HepG2 (cell line): ENCODE measurements around the gene ADAR. TPM values are rescaled to one million over a fixed set of nuclear protein-coding genes. Genes with fewer than 3 reads are reported as not detected.

ENCODE experiments used
- IRX3 ChIP-seq: sonication (generic); formaldehyde crosslinking; IDR thresholded peaks from 2 replicates; pipeline ENCODE4 v1.8.1; 2023; ENCODE audit warnings: mild to moderate bottlenecking, low read depth, missing genetic modification reagents, borderline replicate concordance
- NFRKB ChIP-seq: fragments of 450-650 bp; IDR thresholded peaks from 2 replicates; pipeline ENCODE4 v1.6.1; 2017
- NR1H2 ChIP-seq: sonication (generic); formaldehyde crosslinking; IDR thresholded peaks from 2 replicates; pipeline ENCODE4 v1.8.1; 2022; ENCODE audit warnings: low read depth, missing genetic modification reagents, borderline replicate concordance
- NR2F1 ChIP-seq, 2 experiments: fragments of 450-650 bp in 1 of 2; formaldehyde crosslinking in 1 of 2; IDR thresholded peaks; 2 replicates each; pipeline versions ENCODE4 v1.5.0 to v1.6.1; 2016 to 2020; ENCODE audit warnings: mild to moderate bottlenecking in 1 of 2, missing compliant biosample characterization in 1 of 2, missing genetic modification reagents in 1 of 2, moderate library complexity in 1 of 2
- PRPF4 ChIP-seq: fragments of 200-400 bp; formaldehyde crosslinking; IDR thresholded peaks from 2 replicates; pipeline ENCODE4 v1.6.1; 2016; ENCODE audit warnings: low read length, low read depth; ENCODE audit not compliant: poor library complexity, severe bottlenecking
- RBM22 ChIP-seq: fragments of 200-400 bp; formaldehyde crosslinking; optimal IDR thresholded peaks from 2 replicates; pipeline ENCODE3; 2017; ENCODE audit warnings: mild to moderate bottlenecking, low read length, moderate library complexity
- RBM39 ChIP-seq: fragments of 200-400 bp; formaldehyde crosslinking; IDR thresholded peaks from one replicate; pipeline ENCODE4 v1.6.1; 2018; ENCODE audit warnings: antibody characterized with exemption, mild to moderate bottlenecking, low read depth, low read length; ENCODE audit not compliant: poor library complexity, severe bottlenecking
- SMAD1 ChIP-seq: sonication (generic); formaldehyde crosslinking; IDR thresholded peaks from 2 replicates; pipeline ENCODE4 v1.4.0; 2020; ENCODE audit warnings: missing genetic modification reagents, low read depth, mild to moderate bottlenecking, borderline replicate concordance
- ZMYM3 ChIP-seq: sonication (generic); formaldehyde crosslinking; IDR thresholded peaks from 2 replicates; pipeline ENCODE4 v1.5.1; 2020; ENCODE audit warnings: mild to moderate bottlenecking, missing genetic modification reagents
- ZNF232 ChIP-seq: sonication (generic); formaldehyde crosslinking; IDR thresholded peaks from 2 replicates; pipeline ENCODE4 v1.4.0; 2020; ENCODE audit warnings: missing genetic modification reagents, borderline replicate concordance
- ZNF292 ChIP-seq: sonication (generic); formaldehyde crosslinking; IDR thresholded peaks from 2 replicates; pipeline ENCODE4 v1.8.1; 2022; ENCODE audit warnings: mild to moderate bottlenecking, low read depth, missing genetic modification reagents, borderline replicate concordance
- ZNF296 ChIP-seq: sonication (generic); formaldehyde crosslinking; conservative IDR thresholded peaks from 2 replicates; pipeline ENCODE4 v1.5.0; 2020; ENCODE audit warnings: mild to moderate bottlenecking, missing genetic modification reagents
- ZNF549 ChIP-seq: sonication (generic); formaldehyde crosslinking; IDR thresholded peaks from 2 replicates; pipeline ENCODE4 v1.5.0; 2020; ENCODE audit warnings: missing genetic modification reagents
- ZNF761 ChIP-seq: sonication (generic); formaldehyde crosslinking; conservative IDR thresholded peaks from 2 replicates; pipeline ENCODE4 v1.4.0; 2020; ENCODE audit warnings: mild to moderate bottlenecking, missing genetic modification reagents
- ZNF775 ChIP-seq: sonication (generic); formaldehyde crosslinking; IDR thresholded peaks from 2 replicates; pipeline ENCODE4 v1.4.0; 2020; ENCODE audit warnings: missing genetic modification reagents, mild to moderate bottlenecking, moderate library complexity, borderline replicate concordance
- ZSCAN29 ChIP-seq: sonication (generic); formaldehyde crosslinking; conservative IDR thresholded peaks from 2 replicates; pipeline ENCODE4 v1.4.0; 2020; ENCODE audit warnings: mild to moderate bottlenecking, missing genetic modification reagents
- polyA plus RNA-seq, 8 experiments: library from polyadenylated mRNA; depleted of rRNA in 3 of 8; stranded (reverse) in 7 of 8; unstranded in 1 of 8; fragments of >200 nt; fragmentation: Illumina TruSeq in 4 of 8; extraction: Trizol in 4 of 8; gene quantifications; 2 replicates each; pipeline versions ENCODE4 v1.2.1 to v1.2.3, GENCODE V29; 2011 to 2016; ENCODE audit warnings: low read depth in 4 of 8, missing spikeins in 1 of 8, mixed read lengths in 1 of 8; ENCODE audit not compliant: insufficient read depth in 1 of 8
- total RNA-seq, 5 experiments: library from RNA; depleted of rRNA; stranded (reverse); fragments of >200 nt; fragmentation: Illumina TruSeq; extraction: Trizol; gene quantifications; 2 replicates each; pipeline ENCODE4 v1.2.3, GENCODE V29; 2016; ENCODE audit warnings: low read depth in 1 of 5
- TF ChIP-seq, protein P1 (sequence below): sonication (generic); formaldehyde crosslinking; IDR thresholded peaks from 2 replicates; pipeline ENCODE4 v1.5.1; 2020; ENCODE audit warnings: missing genetic modification reagents, mild to moderate bottlenecking, borderline replicate concordance
- TF ChIP-seq, protein P2 (sequence below): IDR thresholded peaks from 2 replicates; pipeline ENCODE4 v1.6.1; 2012; ENCODE audit warnings: inconsistent platforms
- TF ChIP-seq, protein P3 (sequence below): IDR thresholded peaks from 2 replicates; pipeline ENCODE4 v1.6.1; 2016; ENCODE audit warnings: mild to moderate bottlenecking, missing biosample characterization, missing genetic modification reagents
- TF ChIP-seq, protein P4 (sequence below): sonication (generic); formaldehyde crosslinking; IDR thresholded peaks from 2 replicates; pipeline ENCODE4 v1.4.0; 2020; ENCODE audit warnings: missing genetic modification reagents, borderline replicate concordance

Gene ADAR
- total and polyA plus RNA-seq, 2 of the 13 experiments (the other 11 are each of a cell fraction or from before 2014, with no cell fraction given): 70.8 to 86.2 TPM

DNA sequence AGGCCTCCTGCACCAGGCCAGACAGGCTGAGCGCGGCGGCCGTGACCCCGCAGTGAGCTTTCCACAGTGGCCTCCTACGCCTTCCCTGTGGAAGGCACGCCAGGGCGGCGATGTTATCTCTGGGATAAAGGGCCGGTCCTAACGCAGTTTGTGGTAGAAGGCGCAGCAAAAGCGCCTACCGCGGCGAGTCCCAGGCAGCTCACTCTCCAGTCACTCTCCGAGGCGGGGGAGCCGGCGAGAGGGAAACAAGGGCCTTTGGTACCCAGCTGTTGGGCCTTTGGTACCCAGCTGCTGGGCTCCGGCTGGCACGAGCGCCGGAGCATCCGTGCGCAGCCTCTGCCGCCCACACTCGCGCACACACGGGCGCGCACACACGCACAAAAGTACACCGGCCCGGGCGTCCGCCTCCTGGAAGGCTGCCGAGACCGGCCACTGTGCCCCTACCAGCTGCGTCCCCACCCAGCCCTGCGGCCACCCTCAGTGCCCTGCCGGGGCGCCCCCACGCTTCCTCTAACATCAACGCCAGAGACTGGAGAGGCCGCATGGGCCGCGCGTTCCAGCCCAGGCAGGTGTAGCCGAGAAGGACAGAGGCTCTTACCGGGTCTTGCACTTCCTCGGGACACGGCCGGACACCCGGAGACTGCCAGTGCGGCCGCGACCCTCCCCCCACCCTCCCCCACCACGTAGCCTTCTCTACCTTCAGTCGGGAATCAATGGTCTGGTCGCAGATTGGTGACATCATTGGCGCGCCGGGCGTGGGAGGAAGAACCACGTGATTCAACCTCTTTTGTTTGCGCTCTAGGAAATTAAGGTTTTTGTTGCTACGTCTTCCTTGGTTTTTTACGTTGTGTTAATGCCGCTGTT, 19.5 kb upstream of the ADAR start (continued):
- TF ChIP-seq RBM39 (no peak), NR1H2 (peak; percentile 20; the same call in 1 of the 2 replicates), ZNF292 (no peak), ZNF549 (CRISPR knock-in tag) (no peak), SMAD1 (CRISPR knock-in tag) (peak; percentile 29; the same call in 1 of the 2 replicates), ZSCAN29 (CRISPR knock-in tag) (peak; percentile 63; the same call in 1 of the 2 replicates), ZNF775 (CRISPR knock-in tag) (no peak), PRPF4 (no peak), ZMYM3 (CRISPR knock-in tag) (0 out of 2 replicates have a peak, but pooled peaks have one; percentile 4), ZNF232 (peak; percentile 8; the same call in 1 of the 2 replicates), ZNF761 (CRISPR knock-in tag) (peak; percentile 87; the same call in 1 of the 2 replicates), IRX3 (CRISPR knock-in tag) (no peak; the same call in 1 of the 2 replicates), ZNF296 (no peak), NR2F1 (CRISPR knock-in tag; IDR thresholded peaks at IDR 0.05) (0 out of 4 replicates have a peak, but pooled peaks of 1 of the 2 experiments have one; percentile 7), RBM22 (no peak), NFRKB (no peak; the same call in 1 of the 2 replicates)
- TF ChIP-seq, protein P1, sequence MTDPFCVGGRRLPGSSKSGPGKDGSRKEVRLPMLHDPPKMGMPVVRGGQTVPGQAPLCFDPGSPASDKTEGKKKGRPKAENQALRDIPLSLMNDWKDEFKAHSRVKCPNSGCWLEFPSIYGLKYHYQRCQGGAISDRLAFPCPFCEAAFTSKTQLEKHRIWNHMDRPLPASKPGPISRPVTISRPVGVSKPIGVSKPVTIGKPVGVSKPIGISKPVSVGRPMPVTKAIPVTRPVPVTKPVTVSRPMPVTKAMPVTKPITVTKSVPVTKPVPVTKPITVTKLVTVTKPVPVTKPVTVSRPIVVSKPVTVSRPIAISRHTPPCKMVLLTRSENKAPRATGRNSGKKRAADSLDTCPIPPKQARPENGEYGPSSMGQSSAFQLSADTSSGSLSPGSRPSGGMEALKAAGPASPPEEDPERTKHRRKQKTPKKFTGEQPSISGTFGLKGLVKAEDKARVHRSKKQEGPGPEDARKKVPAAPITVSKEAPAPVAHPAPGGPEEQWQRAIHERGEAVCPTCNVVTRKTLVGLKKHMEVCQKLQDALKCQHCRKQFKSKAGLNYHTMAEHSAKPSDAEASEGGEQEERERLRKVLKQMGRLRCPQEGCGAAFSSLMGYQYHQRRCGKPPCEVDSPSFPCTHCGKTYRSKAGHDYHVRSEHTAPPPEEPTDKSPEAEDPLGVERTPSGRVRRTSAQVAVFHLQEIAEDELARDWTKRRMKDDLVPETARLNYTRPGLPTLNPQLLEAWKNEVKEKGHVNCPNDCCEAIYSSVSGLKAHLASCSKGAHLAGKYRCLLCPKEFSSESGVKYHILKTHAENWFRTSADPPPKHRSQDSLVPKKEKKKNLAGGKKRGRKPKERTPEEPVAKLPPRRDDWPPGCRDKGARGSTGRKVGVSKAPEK: no peak
- TF ChIP-seq, protein P2, sequence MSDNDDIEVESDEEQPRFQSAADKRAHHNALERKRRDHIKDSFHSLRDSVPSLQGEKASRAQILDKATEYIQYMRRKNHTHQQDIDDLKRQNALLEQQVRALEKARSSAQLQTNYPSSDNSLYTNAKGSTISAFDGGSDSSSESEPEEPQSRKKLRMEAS: peak; percentile 88
- TF ChIP-seq, protein P3, sequence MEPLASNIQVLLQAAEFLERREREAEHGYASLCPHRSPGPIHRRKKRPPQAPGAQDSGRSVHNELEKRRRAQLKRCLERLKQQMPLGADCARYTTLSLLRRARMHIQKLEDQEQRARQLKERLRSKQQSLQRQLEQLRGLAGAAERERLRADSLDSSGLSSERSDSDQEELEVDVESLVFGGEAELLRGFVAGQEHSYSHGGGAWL (CRISPR knock-in tag): 0 out of 2 replicates have a peak, but pooled peaks have one; percentile 41
- TF ChIP-seq, protein P4, sequence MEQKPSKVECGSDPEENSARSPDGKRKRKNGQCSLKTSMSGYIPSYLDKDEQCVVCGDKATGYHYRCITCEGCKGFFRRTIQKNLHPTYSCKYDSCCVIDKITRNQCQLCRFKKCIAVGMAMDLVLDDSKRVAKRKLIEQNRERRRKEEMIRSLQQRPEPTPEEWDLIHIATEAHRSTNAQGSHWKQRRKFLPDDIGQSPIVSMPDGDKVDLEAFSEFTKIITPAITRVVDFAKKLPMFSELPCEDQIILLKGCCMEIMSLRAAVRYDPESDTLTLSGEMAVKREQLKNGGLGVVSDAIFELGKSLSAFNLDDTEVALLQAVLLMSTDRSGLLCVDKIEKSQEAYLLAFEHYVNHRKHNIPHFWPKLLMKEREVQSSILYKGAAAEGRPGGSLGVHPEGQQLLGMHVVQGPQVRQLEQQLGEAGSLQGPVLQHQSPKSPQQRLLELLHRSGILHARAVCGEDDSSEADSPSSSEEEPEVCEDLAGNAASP: peak; percentile 31; the same call in 1 of the 2 replicates
